ENCODE results near the gene BAG2. TPM values are rescaled to one million over a fixed set of nuclear protein-coding genes. Genes with fewer than 3 reads are reported as not detected.

BAG2 gene
- total and polyA plus RNA-seq, 2 of the 13 experiments (the other 11 are each of a cell fraction or from before 2014, with no cell fraction given), result 5.7 to 15.1 TPM

DNA sequence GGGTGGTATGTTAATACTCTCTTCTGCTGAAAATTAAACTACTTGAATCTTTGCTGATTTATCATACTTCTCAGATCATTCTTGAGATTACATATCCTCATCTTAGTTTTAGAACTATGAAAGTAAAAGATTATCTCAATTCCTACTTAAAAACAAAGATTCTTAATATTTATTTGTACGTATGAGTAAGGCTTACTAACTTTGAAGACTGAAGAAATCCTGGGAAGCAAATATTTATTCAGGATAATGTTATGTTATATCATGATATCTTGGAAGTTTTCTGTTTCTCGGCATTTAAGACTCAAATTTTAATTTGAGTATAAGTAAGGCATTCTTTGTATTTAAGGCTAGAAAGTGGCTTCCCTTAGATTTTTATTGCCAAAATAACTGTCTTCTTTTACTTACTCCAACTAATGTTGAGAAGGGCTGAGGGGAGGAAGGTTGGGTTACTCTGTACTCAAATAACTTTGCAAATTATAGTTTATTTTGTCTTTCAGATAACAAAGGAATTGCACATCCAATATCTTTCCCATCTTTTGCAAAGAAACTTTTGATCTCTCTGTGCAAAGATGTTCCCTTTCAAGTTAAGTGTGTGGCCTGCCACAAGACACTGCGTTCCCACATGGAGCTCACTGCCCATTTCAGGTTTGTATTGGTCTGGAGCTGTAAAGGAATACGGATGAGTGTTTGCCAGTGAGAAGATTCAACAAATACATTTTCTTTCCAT lies 30.5 kb upstream of the BAG2 start (continued):
- TF ChIP-seq ZNF326 (CRISPR knock-in tag; IDR thresholded peaks at IDR 0.05; ENCODE audit: borderline replicate concordance), result no peak
- no peak for TF ChIP-seq ZNF75D (CRISPR knock-in tag; IDR thresholded peaks at IDR 0.05; ENCODE audit: borderline replicate concordance)
- TF ChIP-seq POGZ (CRISPR knock-in tag; IDR thresholded peaks at IDR 0.05), result no peak
- TF ChIP-seq, protein P1, sequence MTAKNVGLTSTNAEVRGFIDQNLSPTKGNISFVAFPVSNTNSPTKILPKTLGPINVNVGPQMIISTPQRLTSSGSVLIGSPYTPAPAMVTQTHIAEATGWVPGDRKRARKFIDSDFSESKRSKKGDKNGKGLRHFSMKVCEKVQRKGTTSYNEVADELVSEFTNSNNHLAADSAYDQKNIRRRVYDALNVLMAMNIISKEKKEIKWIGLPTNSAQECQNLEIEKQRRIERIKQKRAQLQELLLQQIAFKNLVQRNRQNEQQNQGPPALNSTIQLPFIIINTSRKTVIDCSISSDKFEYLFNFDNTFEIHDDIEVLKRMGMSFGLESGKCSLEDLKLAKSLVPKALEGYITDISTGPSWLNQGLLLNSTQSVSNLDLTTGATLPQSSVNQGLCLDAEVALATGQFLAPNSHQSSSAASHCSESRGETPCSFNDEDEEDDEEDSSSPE (CRISPR knock-in tag; IDR thresholded peaks at IDR 0.05), result no peak
- peak; percentile 65; the same call in 1 of the 2 replicates for TF ChIP-seq NCOA2 (CRISPR knock-in tag; IDR thresholded peaks at IDR 0.05)
- TF ChIP-seq HCFC1 (IDR thresholded peaks at IDR 0.05; ENCODE audit: low read depth, low read length), result no peak
- no peak for TF ChIP-seq ZNF562 (CRISPR knock-in tag; IDR thresholded peaks at IDR 0.05; ENCODE audit: borderline replicate concordance)
- no peak for TF ChIP-seq KAT7 (CRISPR knock-in tag; IDR thresholded peaks at IDR 0.05; ENCODE audit: borderline replicate concordance)
- TF ChIP-seq KLF11 (CRISPR knock-in tag; IDR thresholded peaks at IDR 0.05), result no peak
- no peak for TF ChIP-seq ZNF17 (CRISPR knock-in tag; IDR thresholded peaks at IDR 0.05)
- TF ChIP-seq SMAD3 (CRISPR knock-in tag; IDR thresholded peaks at IDR 0.05), result no peak
- TF ChIP-seq MEF2D (CRISPR knock-in tag; IDR thresholded peaks at IDR 0.05), result no peak
- no peak for TF ChIP-seq ZNF737 (CRISPR knock-in tag; IDR thresholded peaks at IDR 0.05; ENCODE audit: borderline replicate concordance)
- peak in 1 of 2 experiments; percentile 60; a peak in 1 of 4 replicates for TF ChIP-seq EP300 (IDR thresholded peaks at IDR 0.05; ENCODE audit: low read depth in 2 of 2, low read length in 2 of 2)
- TF ChIP-seq EP300 (CRISPR knock-in tag; IDR thresholded peaks at IDR 0.05; ENCODE audit: borderline replicate concordance), result no peak
- no peak for TF ChIP-seq ZFP36 (IDR thresholded peaks at IDR 0.05; ENCODE audit: borderline replicate concordance, low read depth, low read length, partially characterized antibody)
- no peak for TF ChIP-seq ZC3H13 (CRISPR knock-in tag; IDR thresholded peaks at IDR 0.05)
- no peak for TF ChIP-seq HMG20A (CRISPR knock-in tag; IDR thresholded peaks at IDR 0.05; ENCODE audit: borderline replicate concordance)
- 0 out of 2 replicates have a peak, but pooled peaks have one; percentile 20 for TF ChIP-seq SAP130 (CRISPR knock-in tag; IDR thresholded peaks at IDR 0.05; ENCODE audit: low read depth)
- TF ChIP-seq, protein P2, sequence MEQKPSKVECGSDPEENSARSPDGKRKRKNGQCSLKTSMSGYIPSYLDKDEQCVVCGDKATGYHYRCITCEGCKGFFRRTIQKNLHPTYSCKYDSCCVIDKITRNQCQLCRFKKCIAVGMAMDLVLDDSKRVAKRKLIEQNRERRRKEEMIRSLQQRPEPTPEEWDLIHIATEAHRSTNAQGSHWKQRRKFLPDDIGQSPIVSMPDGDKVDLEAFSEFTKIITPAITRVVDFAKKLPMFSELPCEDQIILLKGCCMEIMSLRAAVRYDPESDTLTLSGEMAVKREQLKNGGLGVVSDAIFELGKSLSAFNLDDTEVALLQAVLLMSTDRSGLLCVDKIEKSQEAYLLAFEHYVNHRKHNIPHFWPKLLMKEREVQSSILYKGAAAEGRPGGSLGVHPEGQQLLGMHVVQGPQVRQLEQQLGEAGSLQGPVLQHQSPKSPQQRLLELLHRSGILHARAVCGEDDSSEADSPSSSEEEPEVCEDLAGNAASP (CRISPR knock-in tag; IDR thresholded peaks at IDR 0.05; ENCODE audit: borderline replicate concordance), result peak; percentile 31; the same call in 1 of the 2 replicates
- no peak for TF ChIP-seq ZNF292 (CRISPR knock-in tag; IDR thresholded peaks at IDR 0.05; ENCODE audit: borderline replicate concordance, low read depth)
- 0 out of 2 replicates have a peak, but pooled peaks have one; percentile 25 for TF ChIP-seq ZMYM4 (CRISPR knock-in tag; IDR thresholded peaks at IDR 0.05)
- no peak for TF ChIP-seq AGO2 (optimal IDR thresholded peaks at IDR 0.05; ENCODE audit: low read depth, low read length)
- TF ChIP-seq, protein P3, sequence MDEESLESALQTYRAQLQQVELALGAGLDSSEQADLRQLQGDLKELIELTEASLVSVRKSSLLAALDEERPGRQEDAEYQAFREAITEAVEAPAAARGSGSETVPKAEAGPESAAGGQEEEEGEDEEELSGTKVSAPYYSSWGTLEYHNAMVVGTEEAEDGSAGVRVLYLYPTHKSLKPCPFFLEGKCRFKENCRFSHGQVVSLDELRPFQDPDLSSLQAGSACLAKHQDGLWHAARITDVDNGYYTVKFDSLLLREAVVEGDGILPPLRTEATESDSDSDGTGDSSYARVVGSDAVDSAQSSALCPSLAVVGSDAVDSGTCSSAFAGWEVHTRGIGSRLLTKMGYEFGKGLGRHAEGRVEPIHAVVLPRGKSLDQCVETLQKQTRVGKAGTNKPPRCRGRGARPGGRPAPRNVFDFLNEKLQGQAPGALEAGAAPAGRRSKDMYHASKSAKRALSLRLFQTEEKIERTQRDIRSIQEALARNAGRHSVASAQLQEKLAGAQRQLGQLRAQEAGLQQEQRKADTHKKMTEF (CRISPR knock-in tag; IDR thresholded peaks at IDR 0.05), result no peak; the same call in 1 of the 2 replicates
- TF ChIP-seq, protein P4, sequence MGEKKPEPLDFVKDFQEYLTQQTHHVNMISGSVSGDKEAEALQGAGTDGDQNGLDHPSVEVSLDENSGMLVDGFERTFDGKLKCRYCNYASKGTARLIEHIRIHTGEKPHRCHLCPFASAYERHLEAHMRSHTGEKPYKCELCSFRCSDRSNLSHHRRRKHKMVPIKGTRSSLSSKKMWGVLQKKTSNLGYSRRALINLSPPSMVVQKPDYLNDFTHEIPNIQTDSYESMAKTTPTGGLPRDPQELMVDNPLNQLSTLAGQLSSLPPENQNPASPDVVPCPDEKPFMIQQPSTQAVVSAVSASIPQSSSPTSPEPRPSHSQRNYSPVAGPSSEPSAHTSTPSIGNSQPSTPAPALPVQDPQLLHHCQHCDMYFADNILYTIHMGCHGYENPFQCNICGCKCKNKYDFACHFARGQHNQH (CRISPR knock-in tag; IDR thresholded peaks at IDR 0.05), result no peak
- TF ChIP-seq ATRX (CRISPR knock-in tag; IDR thresholded peaks at IDR 0.05; ENCODE audit: borderline replicate concordance), result no peak
- TF ChIP-seq NFIC (IDR thresholded peaks at IDR 0.05; ENCODE audit: low read length), result 0 out of 2 replicates have a peak, but pooled peaks have one; percentile 31

All from HepG2 (cell line).